Activated CD4-positive, alpha-beta T cell treated with anti-CD3 and anti-CD28 coated beads, Interleukin-10, Interleukin-2, amounts not matched to agents 100 ng/mL and 50 ng/mL, durations not matched to agents 16 hours and 8 hours (primary cell): ENCODE results near the gene FILIP1.
A peak's percentile ranks its signal among the peaks of the same experiment; 100 is the strongest.

ENCODE experiments used
- DNase-seq: peaks from one replicate; pipeline ENCODE4 v3.0.0-alpha.2; 2020

FILIP1 gene

DNA sequence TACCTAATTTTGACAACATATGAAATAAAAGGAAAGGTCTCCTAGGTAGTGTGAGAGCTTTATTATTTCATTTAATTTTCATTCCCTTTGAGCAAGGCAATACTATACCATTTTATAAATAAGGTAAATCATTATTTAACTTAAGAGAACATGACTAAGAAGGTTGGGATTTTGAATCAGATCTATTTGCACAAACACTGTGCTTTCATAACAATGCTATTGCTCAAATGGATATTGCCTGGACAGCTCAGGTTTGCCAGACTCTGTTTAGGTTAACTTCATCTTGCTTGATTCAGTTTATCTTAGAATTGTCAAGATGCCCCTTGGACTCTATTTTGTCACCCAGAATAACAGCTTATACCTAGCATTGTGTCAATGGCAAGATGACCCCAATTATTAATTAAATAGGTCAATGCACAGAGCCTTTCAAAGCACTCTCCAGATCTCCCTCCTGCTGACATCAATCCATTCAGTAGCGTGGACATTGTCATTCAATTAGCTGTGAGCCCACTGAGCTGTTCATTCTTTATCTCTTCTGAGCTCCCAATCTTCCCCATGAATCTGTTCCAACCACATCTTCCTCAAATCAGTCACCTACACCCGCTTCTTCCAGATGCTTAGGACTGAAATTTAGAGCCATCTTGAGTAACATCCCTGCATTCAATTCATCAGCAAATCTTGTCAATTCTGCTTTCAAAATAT, 166.9 kb downstream of the FILIP1 start:
- no peak for DNase-seq

DNA sequence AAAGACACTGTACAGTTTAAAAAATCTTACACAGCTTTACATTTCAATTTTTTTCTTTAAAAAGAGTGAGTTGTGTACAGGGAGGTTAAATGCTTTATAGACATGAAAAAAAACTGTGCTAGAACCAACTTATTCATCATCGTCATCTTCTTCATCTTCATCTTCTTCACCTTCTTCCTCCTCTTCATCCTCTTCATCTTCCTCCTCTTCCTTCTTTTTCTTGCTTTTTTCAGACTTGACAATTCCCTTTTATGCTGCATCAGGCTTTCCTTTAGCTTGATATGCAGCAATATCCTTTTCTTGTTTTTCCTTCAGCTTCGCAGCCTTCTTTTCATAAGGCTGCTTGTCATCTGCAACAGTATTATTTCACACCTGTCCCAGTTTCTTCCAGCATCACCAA, 174.7 kb downstream of the FILIP1 start:
- DNase-seq, result no peak

DNA sequence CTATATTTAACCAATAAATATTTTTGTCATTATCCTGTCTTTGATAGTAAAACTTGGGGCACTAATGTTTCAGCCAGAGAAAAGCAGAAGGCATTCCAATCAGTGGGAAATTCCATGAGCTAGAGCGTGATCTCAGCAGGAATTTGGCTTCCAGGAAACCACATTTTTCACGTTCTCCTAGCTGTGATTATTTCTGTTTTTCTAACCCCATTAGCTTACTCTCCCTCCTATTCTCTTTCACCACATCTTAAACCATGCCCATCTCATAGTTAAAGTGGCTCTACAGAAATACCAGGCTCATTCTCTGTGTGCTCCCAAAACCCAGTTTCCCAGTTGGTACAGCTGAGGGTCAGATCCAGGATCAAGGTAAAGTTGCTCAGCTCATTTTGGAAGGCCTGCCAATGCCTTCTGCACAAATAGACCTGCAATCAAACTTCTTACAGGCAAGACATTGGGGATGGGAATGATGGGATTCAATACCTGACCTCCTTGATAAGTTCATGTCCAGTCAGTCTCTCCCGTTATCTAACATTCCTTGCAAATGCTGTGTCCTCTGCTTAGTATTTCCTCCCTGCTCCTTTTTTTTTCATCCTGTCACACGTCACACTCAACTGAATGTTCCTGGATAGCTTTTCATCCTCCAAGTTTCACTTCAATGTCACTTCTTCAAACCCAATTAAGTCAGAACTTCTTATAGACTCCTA, 175.9 kb downstream of the FILIP1 start:
- DNase-seq, result no peak

DNA sequence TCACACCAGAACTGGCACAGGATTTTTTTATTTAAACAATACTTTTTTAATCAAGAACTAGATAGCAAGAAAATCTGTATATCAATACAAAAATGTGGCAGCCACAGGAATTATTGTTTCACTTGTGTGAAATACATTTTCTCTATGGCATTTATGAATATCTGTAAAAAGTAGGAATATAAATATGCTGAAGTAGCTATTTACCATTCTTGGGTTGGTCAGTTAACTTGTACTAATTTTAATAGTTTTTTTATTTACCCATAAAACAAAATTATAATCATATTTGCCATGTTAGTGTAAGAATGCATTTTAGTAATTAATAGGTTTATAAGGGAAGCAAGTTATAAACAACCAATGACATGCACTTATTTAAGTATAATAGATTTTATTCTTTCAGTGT, 177.6 kb downstream of the FILIP1 start:
- DNase-seq, result no peak

DNA sequence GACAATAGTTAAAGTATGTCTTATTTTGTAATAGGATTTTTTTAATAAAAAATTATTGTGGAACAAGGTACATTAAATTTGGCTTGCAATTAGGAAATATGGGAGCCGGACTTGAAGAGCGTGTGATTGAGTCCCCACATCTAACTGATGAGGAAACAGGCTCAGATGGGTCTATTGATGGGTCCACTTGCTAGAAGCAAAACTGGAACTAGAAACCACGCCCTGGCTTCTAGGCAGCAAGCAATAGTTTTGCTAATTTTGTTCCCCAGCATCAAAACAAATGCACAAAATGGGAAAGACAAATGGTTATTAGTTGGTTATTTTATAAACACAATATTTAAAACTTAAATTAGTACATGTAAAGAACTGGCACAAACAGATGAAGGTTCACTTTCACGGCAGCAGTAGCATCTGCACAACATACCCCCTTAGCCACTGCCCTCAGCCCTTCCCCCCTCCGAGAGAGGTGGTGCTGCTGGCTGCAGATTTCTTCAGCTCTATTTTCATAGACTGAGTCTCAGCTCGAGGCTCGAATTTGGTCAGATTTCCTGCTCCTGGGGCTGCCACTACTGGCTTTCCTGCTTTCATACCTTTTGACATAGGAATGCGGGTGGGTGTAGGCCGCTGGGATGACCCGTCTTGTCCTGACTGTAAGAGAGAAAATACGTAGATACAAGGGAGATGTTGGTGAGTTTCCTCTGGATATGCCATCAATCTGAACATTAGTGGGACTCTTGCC, 185.2 kb downstream of the FILIP1 start:
- no peak for DNase-seq

DNA sequence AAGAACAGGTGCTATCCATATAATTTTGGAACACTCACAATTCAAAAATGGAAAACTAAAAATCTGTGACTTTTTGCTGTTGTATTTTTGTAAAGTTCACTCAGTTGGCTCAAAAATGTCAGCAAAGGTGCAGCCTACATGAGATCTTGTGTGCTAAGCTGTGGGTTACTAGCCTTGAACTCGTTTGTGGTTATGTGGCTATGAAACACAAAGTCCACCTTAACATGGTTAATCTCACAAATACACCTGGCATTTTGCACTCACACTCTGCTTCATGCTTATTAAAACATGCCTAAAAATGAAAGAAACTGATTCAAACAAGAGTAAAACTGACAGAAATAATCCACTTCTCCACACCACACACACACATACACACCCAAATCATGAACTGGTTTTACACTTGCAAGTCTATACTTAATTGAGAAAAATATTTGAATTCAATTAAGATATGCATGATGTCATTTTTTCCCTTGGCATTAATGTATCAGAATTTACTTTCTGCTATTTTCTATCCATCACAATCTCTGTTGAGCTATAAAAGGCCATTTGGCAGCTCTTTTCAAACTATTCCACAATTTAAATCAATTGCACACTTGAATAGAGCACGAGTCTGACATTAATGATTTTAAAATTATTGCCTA, 186.1 kb downstream of the FILIP1 start:
- DNase-seq, result no peak

DNA sequence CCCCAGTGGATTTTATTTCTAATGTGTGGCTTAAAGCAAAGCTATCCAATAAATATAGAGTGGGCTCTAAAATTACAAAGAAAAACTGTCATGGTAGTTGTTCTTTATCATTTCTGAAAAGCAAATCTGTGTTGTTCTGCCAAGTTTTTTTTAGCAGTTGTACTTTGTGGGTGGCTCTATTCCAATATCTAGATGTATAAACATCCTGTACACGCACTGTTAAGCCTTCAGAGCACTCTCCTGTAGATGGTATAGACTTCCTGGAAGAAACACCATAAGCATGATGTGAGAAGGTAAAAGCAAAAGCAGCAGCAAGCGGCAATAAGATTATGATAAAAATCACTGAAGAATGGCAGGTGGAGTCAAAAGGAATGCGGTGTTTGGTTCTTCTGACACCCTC, 187.5 kb downstream of the FILIP1 start:
- no peak for DNase-seq

DNA sequence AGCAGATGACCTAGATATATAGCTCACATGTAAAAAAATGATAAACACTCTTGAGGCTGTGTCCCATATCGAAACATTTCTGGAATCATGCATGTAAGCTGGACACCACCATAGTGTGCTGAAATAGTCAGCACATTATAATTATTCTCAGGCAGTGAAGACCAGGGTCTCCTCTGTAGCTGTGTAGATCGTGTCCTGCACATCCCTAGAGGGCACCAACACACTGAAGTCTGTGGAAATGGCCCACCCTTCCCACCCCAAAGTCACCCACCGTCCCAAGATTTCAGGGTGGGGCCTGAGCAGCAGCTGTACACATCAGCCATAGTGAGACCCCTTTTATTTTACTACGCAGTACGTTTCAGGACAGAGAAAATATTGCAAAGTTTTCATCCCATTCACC, 188.0 kb downstream of the FILIP1 start:
- no peak for DNase-seq

DNA sequence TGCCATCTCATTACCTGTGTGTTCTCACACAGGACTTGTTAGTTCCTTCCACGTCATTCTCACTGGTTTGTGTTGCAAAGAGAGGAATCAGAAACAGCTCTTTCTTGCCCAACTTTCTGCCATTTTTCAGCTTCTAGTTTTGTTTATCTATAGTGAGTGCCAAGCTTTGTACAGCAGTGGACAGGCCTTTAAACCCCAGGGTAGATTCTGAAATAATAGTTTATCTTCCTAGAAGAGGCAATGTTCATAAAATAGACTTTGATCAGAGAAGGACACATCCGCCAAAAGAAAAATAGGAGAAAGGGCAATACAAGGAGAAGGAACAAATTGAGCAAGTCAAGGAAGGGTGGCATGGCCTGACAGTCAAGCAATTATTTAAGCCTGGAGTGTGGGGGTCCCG, 191.3 kb downstream of the FILIP1 start:
- no peak for DNase-seq

DNA sequence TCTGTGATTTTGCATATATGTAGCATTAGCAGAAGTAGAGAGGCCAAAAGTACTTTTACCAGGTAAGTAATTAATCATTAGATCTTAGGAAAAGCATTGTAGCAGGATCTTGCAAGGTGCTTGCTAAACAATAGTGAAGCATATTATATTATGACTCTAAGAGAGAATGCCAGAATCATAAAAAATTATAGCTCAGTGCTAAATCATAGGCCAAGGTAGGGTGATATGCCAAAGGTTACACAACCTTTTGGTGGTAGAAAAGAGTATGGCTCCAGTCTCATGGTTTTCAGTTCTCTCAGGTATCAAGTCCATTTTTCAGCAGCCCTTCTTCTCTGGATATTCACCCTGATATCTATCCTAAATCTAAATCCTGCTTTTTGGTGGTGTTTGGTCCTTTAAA, 192.1 kb downstream of the FILIP1 start:
- no peak for DNase-seq

DNA sequence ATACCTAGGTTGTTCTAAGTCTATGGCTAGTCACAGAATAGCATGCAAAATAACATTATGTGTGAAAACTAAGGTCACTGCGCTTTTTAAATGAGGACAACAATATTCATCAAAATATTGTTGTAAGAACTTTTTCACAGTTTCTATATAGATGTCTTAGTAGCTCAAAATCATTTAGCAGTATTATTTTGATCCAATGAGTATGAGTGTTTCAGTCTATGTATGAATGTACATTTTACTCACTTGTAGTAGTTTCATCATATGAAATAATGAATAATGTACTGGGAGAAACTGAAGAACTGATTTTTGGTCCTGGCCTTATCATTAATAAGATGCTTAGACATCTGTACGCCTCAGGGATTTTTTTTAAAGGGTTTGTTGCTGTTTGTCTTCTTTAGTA, 192.5 kb downstream of the FILIP1 start:
- DNase-seq, result no peak

DNA sequence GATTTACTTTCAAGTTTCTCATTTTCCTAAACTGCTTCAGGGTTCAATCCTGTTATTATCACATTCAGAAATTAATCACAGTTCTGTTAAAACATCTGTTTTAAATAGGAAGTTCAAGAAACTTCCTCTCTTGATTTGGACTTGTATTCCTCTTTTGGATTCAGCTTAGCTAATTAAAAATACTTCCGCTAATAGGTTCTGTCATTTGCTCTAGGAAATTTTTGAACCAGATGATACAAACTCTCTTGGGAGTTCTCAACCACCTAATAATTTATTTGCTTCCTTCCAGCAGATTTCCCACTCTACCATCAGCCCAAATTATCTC, 193.1 kb downstream of the FILIP1 start:
- no peak for DNase-seq

DNA sequence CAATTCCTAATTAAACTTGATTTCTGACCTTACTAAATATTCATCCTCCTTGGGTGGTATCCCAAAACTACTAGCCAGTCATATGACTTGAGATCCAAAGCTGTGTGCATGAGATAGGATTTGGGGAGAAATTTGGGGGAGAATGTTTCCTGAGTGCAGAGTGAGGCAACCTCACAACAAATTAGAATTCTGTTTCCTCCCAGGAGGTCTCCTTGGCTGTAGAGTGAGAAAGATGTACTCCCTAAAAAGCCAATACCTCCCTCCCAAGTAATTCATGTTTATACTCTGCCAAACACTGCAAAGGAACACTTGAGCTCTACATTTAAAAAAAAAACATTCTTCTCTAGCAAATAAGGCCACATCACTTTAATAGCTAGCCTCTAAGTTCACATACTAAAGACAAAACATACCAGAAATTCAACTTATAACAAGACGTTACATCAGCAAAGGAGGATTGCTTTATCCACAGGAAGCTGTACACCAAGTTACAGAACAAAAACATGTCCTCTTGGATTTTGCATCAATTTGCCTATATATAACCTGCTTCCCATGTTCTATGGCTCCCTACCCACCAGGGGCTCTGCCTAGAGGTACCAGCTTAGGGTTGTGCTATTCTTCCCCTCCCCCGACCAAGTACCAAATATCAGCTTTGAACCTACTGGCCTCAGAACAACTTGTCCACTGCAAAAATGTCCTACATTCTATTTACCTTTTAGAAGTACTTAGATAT, 193.6 kb downstream of the FILIP1 start:
- DNase-seq, result no peak

DNA sequence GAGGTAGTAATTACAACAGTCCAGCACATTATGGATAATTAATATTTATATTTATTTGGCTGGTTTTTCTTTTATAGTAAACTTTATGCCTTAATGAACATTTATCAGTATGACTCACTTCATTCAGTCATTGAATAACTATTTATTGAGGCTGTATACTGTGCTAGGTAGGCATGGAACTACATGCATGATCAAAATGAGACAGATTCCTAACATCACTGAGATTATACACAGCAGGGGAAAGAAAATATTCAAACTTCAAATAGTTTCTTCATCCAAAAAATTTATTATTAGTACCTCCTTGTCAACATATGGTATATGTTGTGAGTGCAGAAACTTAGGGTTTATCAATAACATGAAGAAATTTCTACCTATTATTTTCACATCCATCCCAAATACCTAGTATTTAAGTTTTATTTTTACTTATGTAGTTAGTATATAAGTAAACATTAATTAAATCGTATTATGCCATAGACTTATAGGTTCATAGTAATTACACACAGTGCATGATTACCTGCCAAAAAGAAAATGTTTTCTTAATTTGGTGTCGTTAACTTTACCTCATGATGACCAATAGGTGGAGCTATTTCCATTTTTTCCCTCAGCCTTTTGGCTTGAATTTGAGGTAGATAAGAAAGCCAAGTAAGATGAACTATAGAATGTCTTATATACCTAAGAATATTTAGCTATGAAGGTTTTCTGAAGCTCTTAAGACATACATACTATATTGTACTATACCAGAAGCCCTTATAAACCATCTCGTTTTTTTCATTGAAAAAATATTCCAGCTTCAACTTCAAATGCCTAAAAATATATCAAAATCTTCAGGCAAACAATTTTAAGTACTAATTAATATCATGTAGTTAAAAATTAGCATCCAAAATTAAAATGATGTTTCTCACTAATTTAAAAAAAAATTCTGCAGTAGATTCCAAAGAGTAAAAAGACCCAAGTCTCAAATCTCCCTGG, 196.5 kb downstream of the FILIP1 start:
- peak; percentile 66 for DNase-seq

DNA sequence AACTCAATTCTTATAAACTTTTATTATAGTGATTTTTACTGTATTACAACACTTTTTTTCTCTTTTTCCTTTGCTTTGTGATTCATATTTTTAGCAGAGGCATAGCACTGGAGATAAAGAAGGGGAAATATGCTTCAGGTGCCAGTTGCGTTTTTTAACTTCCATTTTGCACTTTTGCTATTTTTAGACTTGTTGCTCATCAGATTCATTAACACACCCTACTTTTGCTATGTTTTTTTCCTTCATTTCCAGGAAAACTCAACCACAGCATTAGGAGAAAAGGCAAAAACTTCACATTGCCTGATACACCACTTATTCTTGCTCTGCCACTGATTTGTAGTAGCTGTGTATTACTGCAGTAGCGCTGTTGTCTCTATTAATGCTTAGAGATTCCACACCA, 201.0 kb downstream of the FILIP1 start:
- no peak for DNase-seq

DNA sequence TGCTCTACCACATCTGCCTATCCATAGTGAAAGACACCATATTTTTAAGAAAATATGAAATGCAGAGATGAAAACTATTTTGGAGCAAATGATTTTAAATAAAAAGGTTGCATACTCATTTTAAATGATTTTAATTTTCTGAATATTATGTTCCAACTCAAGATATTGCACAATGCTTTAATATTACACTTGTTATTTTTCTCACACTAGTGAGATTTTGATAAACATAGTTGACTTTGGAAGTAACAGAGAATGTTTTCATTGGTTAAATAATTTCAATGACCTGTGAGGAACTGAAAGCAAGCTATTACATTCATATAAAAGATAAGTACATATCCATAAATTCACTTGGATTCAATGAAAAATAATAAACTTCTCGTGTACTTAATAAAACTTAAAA, 201.9 kb downstream of the FILIP1 start:
- DNase-seq, result no peak

DNA sequence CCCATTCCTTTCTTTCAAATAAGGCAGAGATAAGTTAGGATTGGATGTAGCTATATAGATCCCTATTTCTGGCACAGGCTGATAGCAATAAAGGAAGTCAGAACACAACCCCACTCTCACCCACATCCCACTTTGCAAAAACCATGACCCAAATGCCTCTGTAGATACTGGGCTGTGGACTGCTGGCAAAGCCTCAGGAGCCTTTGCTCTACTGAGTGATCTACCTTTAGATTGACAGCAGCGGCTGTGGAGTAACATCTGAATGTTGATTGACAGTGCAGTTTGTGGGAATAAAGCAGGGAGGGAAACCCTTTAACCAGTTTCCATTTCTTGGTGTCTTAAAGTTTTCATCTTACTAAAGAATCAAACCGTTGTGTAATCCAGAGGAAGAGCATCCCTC, 202.3 kb downstream of the FILIP1 start:
- DNase-seq, result no peak

DNA sequence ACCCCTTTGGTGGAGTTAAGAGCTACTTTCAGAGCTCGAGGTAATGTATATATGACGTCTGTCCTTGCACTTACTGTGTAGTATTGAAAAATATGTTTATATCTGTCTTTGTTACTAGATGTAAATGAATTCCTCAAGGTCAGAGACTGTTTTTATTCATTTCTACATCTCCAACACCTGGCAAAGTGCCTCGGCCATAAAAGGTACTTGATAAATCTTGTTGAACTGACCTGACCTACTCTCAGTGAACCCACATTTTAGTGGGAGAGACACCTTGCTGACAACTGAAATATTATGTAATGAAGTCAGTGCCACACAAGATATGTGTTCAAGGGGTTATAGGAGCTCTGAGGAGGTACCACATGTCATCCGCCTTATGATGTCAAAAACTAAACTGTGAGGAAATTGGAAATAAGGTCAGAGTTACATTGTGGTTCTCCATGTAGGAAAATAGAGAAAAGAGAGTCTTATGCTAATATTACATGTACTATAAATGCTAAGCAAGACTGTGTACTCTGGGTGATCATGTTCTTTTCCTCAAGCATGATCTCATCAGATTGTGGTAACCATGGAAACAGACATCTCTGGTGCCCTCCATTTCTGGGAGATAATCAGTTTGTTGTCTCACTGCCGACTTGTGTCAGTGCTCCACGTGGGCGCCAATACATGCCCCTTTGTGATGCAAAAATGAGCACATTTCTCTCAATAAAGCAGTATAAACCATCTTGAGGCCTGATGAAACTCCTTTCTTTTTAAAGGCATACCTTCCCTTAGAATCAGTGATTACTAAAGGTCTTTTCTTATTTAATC, 203.3 kb downstream of the FILIP1 start:
- DNase-seq, result no peak

DNA sequence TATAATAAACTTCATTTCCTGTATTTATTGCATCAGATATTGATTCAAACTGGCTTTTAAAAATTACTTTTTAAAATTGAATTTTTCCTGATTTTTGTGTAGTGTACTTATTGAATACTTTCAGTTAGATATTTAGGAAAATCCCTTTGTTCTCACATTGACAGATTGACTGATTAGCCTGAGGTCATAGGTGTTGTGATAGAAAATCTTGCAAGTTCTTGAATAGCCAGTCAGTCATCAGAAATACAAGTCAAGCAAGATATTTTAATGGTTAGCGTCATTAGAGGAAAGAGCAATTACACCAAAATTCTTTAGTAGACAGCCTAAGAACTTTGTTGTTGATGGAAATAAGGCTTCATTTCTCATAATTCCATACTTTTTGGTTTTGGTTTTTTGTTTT, 205.6 kb downstream of the FILIP1 start:
- DNase-seq, result no peak

DNA sequence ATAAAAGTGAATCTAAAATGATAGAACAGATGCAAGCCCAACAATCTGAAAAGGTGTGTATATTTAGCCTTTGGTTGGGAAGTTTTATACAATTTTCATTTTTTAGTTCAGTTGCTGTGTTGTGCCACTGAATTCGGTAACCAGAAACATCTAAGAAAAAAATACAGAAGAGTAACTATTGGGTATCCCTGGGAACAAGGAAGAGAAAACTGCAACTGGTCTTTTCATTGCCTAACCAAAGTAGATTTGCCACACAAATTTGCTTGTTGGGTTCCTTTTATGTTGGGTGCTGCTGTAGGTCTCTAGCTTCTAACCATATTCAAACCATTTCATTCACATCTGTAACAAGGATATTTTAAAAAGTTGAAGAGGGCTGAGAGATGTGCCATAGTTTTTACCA, 206.2 kb downstream of the FILIP1 start:
- no peak for DNase-seq

DNA sequence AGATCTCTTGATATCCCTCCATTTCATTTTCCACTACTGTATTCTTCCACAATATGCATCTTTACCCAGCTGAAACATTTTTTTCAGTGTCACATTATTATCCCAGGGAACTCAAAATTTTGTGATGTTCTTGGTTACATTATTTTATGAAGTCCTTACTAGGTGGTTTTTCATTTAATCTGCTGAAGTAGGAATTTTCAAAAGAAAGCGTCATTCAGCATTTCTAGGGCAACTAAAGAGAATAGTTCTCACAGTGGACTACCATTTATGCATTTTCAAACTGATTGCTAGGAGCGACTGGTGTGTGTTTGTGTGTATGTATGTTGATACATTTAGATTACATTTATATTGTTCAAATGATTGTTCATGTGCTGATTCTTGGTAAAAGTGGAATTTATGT, 206.6 kb downstream of the FILIP1 start:
- DNase-seq, result no peak
